GM12892 (cell line): ENCODE measurements around the gene GPNMB.

Source experiments
- POLR2A ChIP-seq: IDR thresholded peaks from 2 replicates; pipeline ENCODE4 v1.6.1; 2011; ENCODE audit warnings: low read depth, low read length, control low read depth
- POLR2AphosphoS5 ChIP-seq: IDR thresholded peaks from 2 replicates; pipeline ENCODE4 v1.6.1; 2011; ENCODE audit warnings: low read depth, low read length, control low read depth
- TAF1 ChIP-seq: IDR thresholded peaks from 2 replicates; pipeline ENCODE4 v1.6.1; 2011; ENCODE audit warnings: low read depth, mild to moderate bottlenecking, control low read depth, low read length, borderline replicate concordance

DNA sequence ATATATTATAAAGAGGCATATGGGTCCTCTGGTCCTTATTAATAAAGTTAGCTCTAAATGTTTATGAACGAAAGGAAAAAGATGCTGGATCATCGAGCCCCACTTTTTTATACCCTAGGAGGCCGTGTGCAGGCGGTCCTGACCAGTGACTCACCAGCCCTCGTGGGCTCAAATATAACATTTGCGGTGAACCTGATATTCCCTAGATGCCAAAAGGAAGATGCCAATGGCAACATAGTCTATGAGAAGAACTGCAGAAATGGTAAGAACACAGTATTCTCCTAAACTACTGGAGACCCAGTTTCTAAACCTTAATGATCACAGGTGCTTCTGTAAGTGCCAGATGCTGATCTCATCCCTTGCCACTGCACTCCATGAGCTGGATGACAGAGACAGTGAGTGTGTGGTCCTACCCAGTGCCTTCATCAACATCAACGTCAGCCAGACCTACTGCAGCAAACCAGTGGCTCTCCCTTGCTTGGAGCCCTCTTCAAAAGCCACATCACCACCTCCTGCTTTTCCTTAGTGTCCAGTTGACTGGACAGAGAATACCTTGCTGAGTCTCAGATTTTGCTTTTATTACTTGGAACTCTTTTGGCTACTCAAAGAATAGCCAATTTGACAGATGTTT, 7.6 kb downstream of the GPNMB start:
- TF ChIP-seq POLR2A: no peak
- TF ChIP-seq POLR2AphosphoS5: no peak
- no peak for TF ChIP-seq TAF1
